AG08395 (cell line): Measurements from ENCODE around the gene LARP4B.

Source experiments
- DNase-seq: peaks from one replicate; pipeline ENCODE4 v3.0.0; 2012; ENCODE audit warnings: mixed read lengths, low spot score

Gene LARP4B

DNA sequence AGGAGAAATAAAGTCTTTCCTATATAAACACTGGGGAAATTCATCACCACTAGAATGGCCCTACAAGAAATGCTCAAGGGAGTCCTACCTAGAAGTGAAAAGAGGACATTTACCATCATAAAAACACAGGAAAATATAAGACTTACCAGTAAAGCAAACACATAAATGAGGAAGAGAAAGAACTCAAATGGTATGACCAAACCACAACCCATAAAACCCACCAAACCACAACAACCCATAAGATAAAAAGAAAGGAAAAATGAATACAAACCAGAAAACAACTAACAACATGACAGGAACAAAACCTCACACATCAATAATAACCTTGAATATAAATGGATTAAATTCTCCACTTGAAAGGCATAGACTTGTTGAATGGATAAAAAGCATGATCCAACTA, 170.1 kb downstream of the LARP4B start:
- no peak for DNase-seq

DNA sequence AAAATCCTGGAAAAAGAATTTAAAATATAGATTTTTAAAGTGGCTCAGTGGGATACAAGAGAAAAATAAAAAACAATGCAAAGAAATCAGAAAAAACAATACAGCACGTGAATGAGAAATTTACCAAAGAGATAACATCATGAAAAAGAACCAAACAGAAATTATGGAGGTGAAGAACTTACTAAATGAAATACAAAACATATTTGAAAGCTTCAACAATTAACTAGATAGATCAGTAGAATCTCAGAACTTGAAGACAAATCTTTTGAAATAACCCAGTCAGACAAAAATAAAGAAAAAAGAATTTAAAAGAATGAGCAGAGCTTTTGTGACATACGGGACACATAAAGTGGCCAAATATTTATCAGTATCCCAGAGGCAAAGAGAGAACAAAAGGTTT, 170.9 kb downstream of the LARP4B start:
- DNase-seq, result no peak

DNA sequence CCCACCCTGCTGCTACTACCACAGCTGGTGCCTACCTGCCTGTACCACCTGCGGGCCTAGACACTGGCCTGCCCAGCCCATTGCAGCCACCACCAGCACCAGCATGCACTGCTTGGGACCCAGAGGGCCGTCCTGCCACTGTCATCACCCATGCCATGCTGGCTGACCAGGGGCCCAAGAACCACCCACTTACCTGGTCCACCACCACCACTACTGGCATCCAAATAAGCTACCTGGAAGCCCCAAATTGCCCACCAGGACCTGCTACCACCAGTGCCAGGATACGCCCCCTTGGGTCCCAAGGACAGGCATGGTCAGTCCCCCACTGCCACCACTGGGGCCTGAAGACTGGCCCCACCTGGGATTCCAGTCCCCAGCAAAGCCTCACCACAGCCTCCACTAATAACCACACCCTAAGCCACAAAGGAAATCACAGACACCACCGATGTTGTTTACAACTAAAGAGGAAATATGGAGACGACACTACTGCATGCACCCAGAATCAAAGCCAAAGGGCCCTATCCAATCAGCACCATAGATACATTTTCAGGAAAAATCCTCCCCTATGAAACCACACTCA, 171.5 kb downstream of the LARP4B start:
- DNase-seq, result no peak
